HEK293 (cell line): Measurements from ENCODE around the gene MADCAM1.
A peak's percentile ranks its signal among the peaks of the same experiment; 100 is the strongest.

Experiments
- INSM2 ChIP-seq: fragments of 450-650 bp; formaldehyde crosslinking; IDR thresholded peaks from 2 replicates; pipeline ENCODE4 v1.5.1; 2016; ENCODE audit warnings: missing biosample characterization, missing genetic modification characterization
- KLF1 ChIP-seq: fragments of 450-650 bp; formaldehyde crosslinking; IDR thresholded peaks from 2 replicates; pipeline ENCODE4 v1.5.1; 2016; ENCODE audit warnings: missing biosample characterization, missing genetic modification characterization
- MEIS1 ChIP-seq: sonication (generic); formaldehyde crosslinking; IDR thresholded peaks from 2 replicates; pipeline ENCODE4 v1.8.1; 2022; ENCODE audit warnings: missing genetic modification reagents, mild to moderate bottlenecking, borderline replicate concordance
- PATZ1 ChIP-seq: fragments of 450-650 bp; formaldehyde crosslinking; IDR thresholded peaks from 2 replicates; pipeline ENCODE4 v1.5.1; 2016; ENCODE audit warnings: missing biosample characterization, missing genetic modification characterization
- PRDM2 ChIP-seq: fragments of 450-650 bp; formaldehyde crosslinking; IDR thresholded peaks from 2 replicates; pipeline ENCODE4 v1.5.1; 2016; ENCODE audit warnings: missing biosample characterization, missing genetic modification characterization, borderline replicate concordance
- REPIN1 ChIP-seq: fragments of 450-650 bp; formaldehyde crosslinking; IDR thresholded peaks from 2 replicates; pipeline ENCODE4 v1.5.1; 2017; ENCODE audit warnings: missing biosample characterization, missing genetic modification characterization, low read depth
- REST ChIP-seq: fragments of 450-650 bp; formaldehyde crosslinking; IDR thresholded peaks from 2 replicates; pipeline ENCODE4 v1.5.1; 2016; ENCODE audit warnings: missing biosample characterization, missing genetic modification characterization
- SCRT1 ChIP-seq: fragments of 450-650 bp; formaldehyde crosslinking; IDR thresholded peaks from 2 replicates; pipeline ENCODE4 v1.5.1; 2016; ENCODE audit warnings: missing biosample characterization, missing genetic modification characterization, borderline replicate concordance
- SP2 ChIP-seq: fragments of 450-650 bp; formaldehyde crosslinking; IDR thresholded peaks from 2 replicates; pipeline ENCODE4 v1.5.1; 2016; ENCODE audit warnings: missing biosample characterization, missing genetic modification characterization
- ZBTB48 ChIP-seq: fragments of 450-650 bp; formaldehyde crosslinking; IDR thresholded peaks from 2 replicates; pipeline ENCODE4 v1.5.1; 2016; ENCODE audit warnings: missing biosample characterization, missing genetic modification characterization
- ZBTB6 ChIP-seq: fragments of 450-650 bp; formaldehyde crosslinking; IDR thresholded peaks from 2 replicates; pipeline ENCODE4 v1.5.1; 2017; ENCODE audit warnings: missing biosample characterization, missing genetic modification characterization
- ZNF18 ChIP-seq: fragments of 450-650 bp; formaldehyde crosslinking; IDR thresholded peaks from 2 replicates; pipeline ENCODE4 v1.5.1; 2016; ENCODE audit warnings: missing biosample characterization, missing genetic modification characterization
- ZNF416 ChIP-seq: fragments of 450-650 bp; formaldehyde crosslinking; IDR thresholded peaks from 2 replicates; pipeline ENCODE4 v1.5.1; 2016; ENCODE audit warnings: missing biosample characterization, missing genetic modification characterization
- ZNF521 ChIP-seq: fragments of 450-650 bp; formaldehyde crosslinking; IDR thresholded peaks from 2 replicates; pipeline ENCODE4 v1.5.1; 2017; ENCODE audit warnings: missing biosample characterization, mild to moderate bottlenecking, missing genetic modification characterization
- ZNF549 ChIP-seq: fragments of 450-650 bp; IDR thresholded peaks from 2 replicates; pipeline ENCODE4 v1.5.1; 2018; ENCODE audit warnings: missing biosample characterization, missing genetic modification characterization, mild to moderate bottlenecking, inconsistent platforms, moderate library complexity
- ZNF585B ChIP-seq: fragments of 450-650 bp; formaldehyde crosslinking; IDR thresholded peaks from 2 replicates; pipeline ENCODE4 v1.5.1; 2016; ENCODE audit warnings: missing biosample characterization, missing genetic modification characterization
- ZNF677 ChIP-seq: fragments of 450-650 bp; IDR thresholded peaks from 2 replicates; pipeline ENCODE4 v1.5.0; 2018; ENCODE audit warnings: missing biosample characterization, mild to moderate bottlenecking, missing genetic modification characterization, moderate library complexity
- ZNF704 ChIP-seq: fragments of 450-650 bp; formaldehyde crosslinking; IDR thresholded peaks from 2 replicates; pipeline ENCODE4 v1.5.1; 2016; ENCODE audit warnings: missing biosample characterization, missing genetic modification characterization
- ZNF747 ChIP-seq: fragments of 450-650 bp; formaldehyde crosslinking; IDR thresholded peaks from 2 replicates; pipeline ENCODE4 v1.5.1; 2016; ENCODE audit warnings: missing biosample characterization, missing genetic modification characterization

Gene MADCAM1

GRCh38 chr19:507286-508203 is 11.3 kb downstream of the MADCAM1 start, which contains the start of gene TPGS1 (continued):
- TF ChIP-seq REST (peak; percentile 11), ZBTB6 (tag by site-specific recombination) (peak; percentile 88), ZNF416 (tag by site-specific recombination) (no peak), ZNF549 (no peak), ZNF677 (tag by site-specific recombination) (no peak), INSM2 (peak; percentile 36; the same call in 1 of the 2 replicates), ZNF18 (tag by site-specific recombination) (no peak), ZNF585B (no peak), ZBTB48 (tag by site-specific recombination) (no peak), ZNF521 (tag by site-specific recombination) (no peak), ZNF747 (tag by site-specific recombination) (no peak), PRDM2 (no peak), PATZ1 (tag by site-specific recombination) (peak; percentile 43; the same call in 1 of the 2 replicates), SP2 (tag by site-specific recombination) (peak; percentile 80), ZNF704 (tag by site-specific recombination) (peak; percentile 77; the same call in 1 of the 2 replicates), MEIS1 (CRISPR knock-in tag) (no peak), REPIN1 (tag by site-specific recombination) (no peak), KLF1 (tag by site-specific recombination) (no peak), SCRT1 (tag by site-specific recombination) (no peak)
